Left lung (tissue), 10 donors: ENCODE results near the gene RPL3. TPM values are rescaled to one million over a fixed set of nuclear protein-coding genes. Genes with fewer than 3 reads are reported as not detected.

ENCODE experiments used
- ATAC-seq: fragments of 200-7000 bp; cut with Tn5 transposase; one replicate; pipeline ENCODE4 v1.9.1; 2020; ENCODE audit warnings: moderate library complexity
- DNase-seq, 4 donors: peaks; one replicate each; pipeline ENCODE4 v3.0.0-alpha.2; 2013 to 2020
- H3K27ac ChIP-seq, 2 donors: fragments of 200-600 bp; sonication (generic) in 1 of 2; one replicate each; pipeline versions ENCODE4 v1.5.0 to v1.8.0; 2020 to 2021
- H3K27me3 ChIP-seq, 2 donors: fragments of 200-600 bp; sonication (generic) in 1 of 2; one replicate each; pipeline versions ENCODE4 v1.5.0 to v1.8.0; 2020 to 2021
- H3K36me3 ChIP-seq, 2 donors: fragments of 200-600 bp; sonication (generic) in 1 of 2; one replicate each; pipeline versions ENCODE4 v1.5.0 to v1.8.0; 2020 to 2021
- H3K4me1 ChIP-seq, 2 donors: fragments of 200-600 bp; one replicate each; pipeline ENCODE4 v1.8.0; 2021
- H3K4me3 ChIP-seq, 2 donors: fragments of 200-600 bp; sonication (generic) in 1 of 2; one replicate each; pipeline versions ENCODE4 v1.5.0 to v1.8.0; 2020 to 2021; ENCODE audit warnings: mild to moderate bottlenecking in 1 of 2
- H3K9me3 ChIP-seq, 2 donors: fragments of 200-600 bp; sonication (generic) in 1 of 2; one replicate each; pipeline versions ENCODE4 v1.5.0 to v1.8.0; 2020 to 2021
- CTCF ChIP-seq, 2 donors: fragments of 200-600 bp; sonication (generic) in 1 of 2; IDR thresholded peaks; one replicate each; pipeline versions ENCODE4 v1.5.0 to v1.8.0; 2021; ENCODE audit warnings: antibody characterized with exemption in 2 of 2
- intact Hi-C, 2 donors: fragments of 100-400 bp; cut with DNase I; formaldehyde crosslinking; loops; one replicate each; pipeline versions ENCODE4 v1.11.2 to v1.14.2; 2022
- polyA plus RNA-seq, 6 donors: library from polyadenylated mRNA; unstranded; fragments of 120-200 nt; gene quantifications; one replicate each; pipeline ENCODE4 v1.2.1, GENCODE V29; 2013; ENCODE audit not compliant: insufficient read length in 6 of 6
- total RNA-seq, 2 donors: library from RNA; stranded (reverse); fragmentation: NEBNext Ultra II Directional; extraction: Animal tissue kit (Norgen Biotek cat#: 25700); gene quantifications; one replicate each; pipeline ENCODE4 v1.2.1, GENCODE V29; 2021
- donor health status: DM: no; HTN: yes; CAD: no.
- donor health status: DM: no; HTN: no; CAD: no.

RPL3 gene
- total and polyA plus RNA-seq, 8 donors = 1,506 to 3,842 (median 3,632) TPM

- Histone ChIP-seq H3K27ac (peak overlapping the region; percentile 43 to 79), H3K36me3 (peaks cover 0 to 40% of the 10 kb centered on the region in 2 donors), H3K9me3 (no peaks in the 10 kb centered on the region), H3K4me1 (peaks cover 0 to 48% of the 10 kb centered on the region in 2 donors), H3K27me3 (no peaks in the 10 kb centered on the region), H3K4me3 (no peak overlapping the region)
- DNase-seq (no peak), ATAC-seq (no peak)
- no peak for TF ChIP-seq CTCF (IDR thresholded peaks at IDR 0.05)
- intact Hi-C loops = loop anchor here in 1 of 2 donors (10.0 kb wide), 1 partner anchor 65 kb away; the partner anchor contains the start of gene PDGFB
These were observed 10.0 kb downstream of the RPL3 start for GRCh38 chr22:39309364-39309861.

- H3K27ac ChIP-seq = peak overlapping the region; percentile 43 to 79
These were observed 10.6 kb downstream of the RPL3 start for GRCh38 chr22:39308614-39309363.

GRCh38 chr22:39306456-39307361, 12.7 kb downstream of the RPL3 start:
- ATAC-seq = peak; percentile 38
- H3K36me3 ChIP-seq = peaks cover 0 to 12% of the 10 kb centered on the region in 2 donors
- no peaks in the 10 kb centered on the region for H3K27me3 ChIP-seq
- H3K9me3 ChIP-seq = no peaks in the 10 kb centered on the region
- no peak overlapping the region for H3K27ac ChIP-seq
- H3K4me1 ChIP-seq = peaks cover 0 to 30% of the 10 kb centered on the region in 2 donors
- TF ChIP-seq CTCF (IDR thresholded peaks at IDR 0.05) = peak; percentile 20 to 32
- H3K4me3 ChIP-seq = no peak overlapping the region
- intact Hi-C loops = loop anchor here in 1 of 2 donors (10.0 kb wide), 1 partner anchor 62 kb away; the partner anchor contains the start of gene PDGFB
- DNase-seq = no peak

More at GRCh38 chr22:39308614-39309363, 10.6 kb downstream of the RPL3 start:
- Histone ChIP-seq H3K27me3 (no peaks in the 10 kb centered on the region), H3K9me3 (no peaks in the 10 kb centered on the region), H3K36me3 (peaks cover 0 to 33% of the 10 kb centered on the region in 2 donors), H3K4me3 (no peak overlapping the region), H3K4me1 (peaks cover 0 to 44% of the 10 kb centered on the region in 2 donors)
- DNase-seq = peak in 1 of 4 donors; percentile 80
- peak in 1 of 2 donors; percentile 15 for TF ChIP-seq CTCF (IDR thresholded peaks at IDR 0.05)
- intact Hi-C loops = loop anchor here in 1 of 2 donors (10.0 kb wide), 1 partner anchor 64 kb away; the partner anchor contains the start of gene PDGFB
- ATAC-seq = peak; percentile 50

- intact Hi-C loops = loop anchor here in 1 of 2 donors (10.0 kb wide), 1 partner anchor 59 kb away; the partner anchor contains the start of gene PDGFB
- H3K4me1 ChIP-seq = peaks cover 0 to 32% of the 10 kb centered on the region in 2 donors
- no peaks in the 10 kb centered on the region for H3K36me3 ChIP-seq
- no peak for TF ChIP-seq CTCF (IDR thresholded peaks at IDR 0.05)
- H3K27ac ChIP-seq = no peak overlapping the region
- no peak for ATAC-seq
- H3K4me3 ChIP-seq = no peak overlapping the region
- no peaks in the 10 kb centered on the region for H3K9me3 ChIP-seq
- peaks cover 0 to 15% of the 10 kb centered on the region in 2 donors for H3K27me3 ChIP-seq
- no peak for DNase-seq
These were observed 15.3 kb downstream of the RPL3 start for GRCh38 chr22:39303892-39304671.
